Fibroblast of skin of abdomen (primary cell): ENCODE results near the gene ARMCX6. TPM values are rescaled to one million over a fixed set of nuclear protein-coding genes. Genes with fewer than 3 reads are reported as not detected.
A peak's percentile ranks its signal among the peaks of the same experiment; 100 is the strongest.
"Not testable (repeated sequence)": the region's sequence is repeated elsewhere in the genome, so short reads cannot be mapped to it uniquely, and the experiment has no call there.

Experiments used
- DNase-seq: peaks from one replicate; pipeline ENCODE4 v3.0.0-alpha.2; 2013
- polyA plus RNA-seq, 2 experiments: library from polyadenylated mRNA; unstranded; fragments of 120-200 nt; gene quantifications; one replicate each; pipeline ENCODE4 v1.2.1, GENCODE V29; 2013; ENCODE audit not compliant: insufficient read length in 2 of 2

The ARMCX6 gene
- polyA plus RNA-seq (2013, experiment 1 of 2; ENCODE audit: insufficient read length) = 82.1 TPM
- polyA plus RNA-seq (2013, experiment 2 of 2; ENCODE audit: insufficient read length) = 73.0 TPM

GRCh38 chrX:101617211-101618191, at the start of gene ARMCX6:
Gene ARMCX6, minus strand, starts transcription at chrX:101618000. Its CDS starts 1,380 bp downstream, at chrX:101616620.
- peak; percentile 80 for DNase-seq

DNA sequence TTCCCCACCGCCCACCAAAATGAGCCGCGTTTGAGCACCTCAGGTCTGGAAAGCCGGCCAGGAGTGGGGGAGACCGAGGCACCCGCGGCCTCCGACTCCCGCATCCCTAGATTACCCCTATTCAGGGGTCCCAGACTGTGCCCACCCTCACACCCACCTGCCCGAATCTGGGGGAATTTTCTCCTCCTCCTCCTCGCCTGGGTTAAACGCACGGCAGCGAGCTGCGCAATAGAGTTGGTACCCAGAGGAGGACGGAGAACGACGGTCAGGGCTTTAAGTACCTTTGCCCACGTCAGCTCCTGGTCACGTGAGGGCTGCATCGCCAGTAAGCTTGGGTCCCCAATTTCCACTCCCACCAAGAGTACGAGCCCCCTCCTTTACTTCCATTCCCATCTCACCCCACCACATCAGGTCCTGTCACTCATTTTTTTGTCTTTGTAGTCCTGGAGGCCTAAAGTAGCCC, 41.8 kb upstream of the ARMCX6 start, which contains the start of gene ARMCX2:
ARMCX2 (minus strand) TSS at position 250 of the 463 bp plus-strand sequence. CDS start 2,262 bp downstream, outside the sequence.
- peak; percentile 80 for DNase-seq

DNA sequence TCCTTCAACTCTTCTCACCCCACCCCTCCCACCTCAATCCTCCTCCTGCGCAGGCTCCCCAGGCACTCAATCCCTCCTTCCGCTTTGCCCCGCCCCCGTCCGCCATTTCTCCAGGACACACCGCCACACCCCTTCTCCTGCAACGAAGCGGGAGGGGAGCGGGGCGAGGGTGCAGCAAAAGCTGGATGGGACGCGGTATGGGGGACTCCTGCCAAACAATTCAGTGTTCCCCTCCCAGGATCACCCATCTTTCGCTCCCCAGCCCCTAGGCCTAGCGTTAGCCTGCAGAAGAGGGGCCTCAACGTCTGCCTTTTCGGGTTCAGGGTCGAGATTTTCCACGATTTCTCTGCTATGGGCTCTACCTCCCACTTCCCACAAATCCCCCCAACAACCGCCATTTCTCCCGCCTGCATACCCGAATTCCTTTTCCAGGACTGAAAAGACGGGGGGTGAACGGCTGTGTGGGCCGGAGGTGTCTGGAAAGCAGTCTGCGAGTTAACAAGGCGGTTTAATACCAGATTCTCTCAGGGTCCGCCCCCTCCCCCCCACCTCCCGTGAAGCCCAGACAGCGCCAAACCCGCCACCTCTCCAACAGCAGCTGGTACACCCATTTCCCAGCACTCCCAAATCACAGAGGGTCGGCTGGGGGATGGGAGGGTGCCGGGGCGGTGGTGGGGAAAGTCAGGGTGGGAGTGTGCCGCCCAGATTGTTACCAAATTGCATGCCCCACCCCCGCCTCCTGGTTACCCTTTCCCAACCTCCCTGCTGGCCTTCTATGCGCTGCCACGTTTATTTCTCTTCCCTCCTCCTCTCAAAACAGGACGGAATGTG, 41.1 kb upstream of the ARMCX6 start:
- peak; percentile 65 for DNase-seq

GRCh38 chrX:101657495-101657894, 39.7 kb upstream of the ARMCX6 start:
- no peak for DNase-seq

GRCh38 chrX:101656817-101657216, 39.0 kb upstream of the ARMCX6 start:
- DNase-seq = no peak

GRCh38 chrX:101655534-101655933, 37.7 kb upstream of the ARMCX6 start:
- no peak for DNase-seq

DNA sequence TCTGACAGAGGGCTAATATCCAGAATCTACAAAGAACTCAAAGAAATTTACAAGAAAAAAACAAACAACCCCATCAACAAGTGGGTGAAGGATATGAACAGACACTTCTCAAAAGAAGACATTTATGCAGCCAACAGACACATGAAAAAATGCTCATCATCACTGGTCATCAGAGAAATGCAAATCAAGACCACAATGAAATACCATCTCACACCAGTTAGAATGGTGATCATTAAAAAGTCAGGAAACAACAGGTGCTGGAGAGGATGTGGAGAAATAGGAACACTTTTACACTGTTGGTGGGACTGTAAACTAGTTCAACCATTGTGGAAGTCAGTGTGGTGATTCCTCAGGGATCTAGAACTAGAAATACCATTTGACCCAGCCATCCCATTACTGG, 29.9 kb upstream of the ARMCX6 start:
- DNase-seq = not testable (repeated sequence)

DNA sequence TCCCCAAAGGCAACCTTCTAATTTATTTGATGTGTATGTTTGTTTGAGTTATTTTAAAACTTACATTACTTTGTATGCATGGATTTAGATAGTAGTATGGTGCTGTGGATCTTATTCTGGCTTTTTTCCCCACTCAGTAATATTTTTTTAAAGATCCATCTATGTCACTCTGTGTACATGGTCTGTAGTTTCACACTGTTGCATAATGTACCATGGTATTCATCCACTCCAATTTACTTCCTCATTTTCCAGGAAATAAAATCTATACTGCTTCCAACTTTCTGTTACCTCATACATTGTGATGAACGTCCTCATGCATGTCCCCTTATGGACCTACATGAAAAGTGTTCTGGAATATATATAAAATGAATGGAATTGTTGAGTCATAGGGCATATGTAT, 24.3 kb upstream of the ARMCX6 start:
- DNase-seq = no peak

DNA sequence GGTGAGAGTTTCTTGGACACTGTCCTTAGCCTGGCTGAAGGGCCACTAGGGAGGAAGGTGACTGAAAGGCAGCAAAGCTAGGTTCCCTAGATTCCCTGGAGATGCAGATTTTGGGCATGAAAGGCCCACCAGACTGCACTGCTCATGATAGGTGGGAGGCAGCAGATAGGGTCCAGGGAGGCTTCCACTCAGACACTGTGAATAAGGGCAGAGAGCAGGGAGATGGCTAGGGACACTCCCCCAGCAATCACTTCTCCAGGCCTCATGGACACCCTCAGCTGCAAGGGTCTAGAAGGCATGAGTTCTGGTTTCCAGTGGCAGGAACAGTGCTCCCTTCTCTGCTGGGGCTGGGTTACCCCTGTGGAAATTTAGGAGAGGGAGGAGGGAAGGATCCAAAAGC, 21.8 kb upstream of the ARMCX6 start:
- DNase-seq = no peak

DNA sequence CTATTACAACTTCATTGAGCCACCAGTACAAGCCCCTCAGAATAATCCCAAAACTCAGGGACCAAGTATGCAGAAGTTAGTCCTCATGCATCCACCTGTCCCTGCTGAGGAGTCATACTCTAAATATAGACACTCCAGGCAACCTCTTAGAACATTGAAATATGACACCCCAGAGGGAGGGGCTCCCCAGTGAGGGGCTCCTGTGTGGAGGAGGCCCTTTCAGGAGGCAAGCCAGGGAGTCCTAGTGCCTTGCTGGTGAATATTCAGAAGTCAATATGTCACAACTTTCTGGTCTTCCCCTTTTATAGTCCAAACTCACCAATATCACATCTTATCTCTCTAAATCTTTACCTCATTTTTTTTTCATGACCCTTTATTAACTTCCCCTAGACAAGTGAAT, 1.6 kb upstream of the ARMCX6 start:
- DNase-seq = no peak

GRCh38 chrX:101605728-101606127, 12.1 kb downstream of the ARMCX6 start:
- no peak for DNase-seq

- DNase-seq = no peak
Observed at GRCh38 chrX:101605146-101605545, 12.7 kb downstream of the ARMCX6 start.

GRCh38 chrX:101602077-101602476, 15.7 kb downstream of the ARMCX6 start:
- peak; percentile 81 for DNase-seq

GRCh38 chrX:101599592-101599991, 18.2 kb downstream of the ARMCX6 start:
- not testable (repeated sequence) for DNase-seq

DNA sequence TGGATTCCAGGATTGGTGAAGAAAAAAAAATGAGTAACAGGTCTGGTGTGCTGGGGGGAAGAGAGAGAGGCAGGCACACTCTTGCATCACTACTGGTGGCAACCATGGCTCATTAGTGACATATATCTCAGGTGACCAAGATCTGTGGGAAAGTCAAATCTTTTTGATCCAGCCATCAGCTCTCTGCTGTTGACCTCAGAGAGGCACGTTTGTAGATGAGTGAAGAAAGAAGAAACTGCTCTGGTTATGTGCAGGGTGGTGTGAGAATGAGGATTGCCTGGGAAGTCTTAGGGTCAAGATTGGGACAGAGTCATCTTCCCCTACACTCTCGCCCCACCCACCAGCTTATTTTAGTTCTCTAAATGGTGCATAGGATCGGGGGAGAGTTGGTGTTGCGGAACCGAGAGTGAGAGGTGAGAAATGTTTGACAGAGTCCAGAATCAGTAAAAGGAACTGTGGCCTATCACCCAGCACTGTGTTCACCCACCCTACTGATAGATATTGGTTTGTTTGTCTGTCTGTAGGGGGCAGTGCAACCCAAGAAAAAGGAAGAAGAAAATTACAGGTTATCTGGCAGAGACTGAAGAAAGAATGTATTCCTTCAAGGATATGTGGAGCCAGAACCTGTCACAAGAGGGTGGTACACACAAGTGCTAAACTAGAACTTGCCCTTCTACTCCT, 21.9 kb downstream of the ARMCX6 start:
- peak; percentile 77 for DNase-seq
